ENCODE data around the gene GNA15. TPM values are rescaled to one million over a fixed set of nuclear protein-coding genes. Genes with fewer than 3 reads are reported as not detected.

GNA15 gene
- total RNA-seq, 1 donor from 2014 or later: 0.80 TPM

DNA sequence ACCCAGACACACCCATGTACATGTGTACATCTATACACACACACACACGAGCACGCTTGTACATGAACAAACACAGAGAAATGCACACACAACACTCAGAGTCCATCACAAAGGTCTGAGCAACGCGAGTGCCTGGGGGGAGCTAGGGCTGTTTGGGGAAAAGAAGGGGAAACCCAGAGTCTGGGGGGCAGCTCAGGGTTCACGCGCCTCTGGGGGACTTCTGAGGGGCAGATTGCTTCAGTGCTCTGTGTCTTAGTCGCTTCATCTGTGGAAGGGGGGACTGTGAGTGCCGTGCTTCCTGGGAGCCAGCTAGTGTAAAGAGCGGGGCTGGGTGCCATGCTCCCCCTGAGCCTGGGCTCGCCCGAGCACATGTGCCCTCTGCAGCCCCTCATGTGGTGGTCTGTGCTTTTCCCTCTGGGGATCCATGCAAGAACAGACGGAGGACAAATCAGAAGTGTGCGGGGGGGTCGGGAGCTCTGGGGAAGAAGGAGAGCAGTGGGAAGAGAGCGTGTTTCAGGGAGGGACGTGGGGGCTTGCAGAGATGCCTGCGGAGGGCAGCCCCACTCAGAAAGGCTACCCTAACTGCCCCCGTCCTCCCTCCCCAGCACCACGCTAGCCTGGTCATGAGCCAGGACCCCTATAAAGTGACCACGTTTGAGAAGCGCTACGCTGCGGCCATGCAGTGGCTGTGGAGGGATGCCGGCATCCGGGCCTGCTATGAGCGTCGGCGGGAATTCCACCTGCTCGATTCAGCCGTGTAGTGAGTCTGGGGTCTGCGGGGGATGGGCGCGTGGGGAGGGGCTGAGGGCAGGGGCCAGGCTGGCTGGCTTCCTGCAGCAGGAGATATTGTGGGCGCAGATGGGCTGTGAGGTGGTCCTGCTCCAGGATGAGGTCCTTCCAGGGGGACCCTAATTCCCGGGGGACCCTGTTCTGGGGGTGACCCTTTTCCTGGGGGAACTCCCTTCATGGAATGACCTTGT is 14.0 kb downstream of the GNA15 start:
- CTCF ChIA-PET: no interaction called here
- POLR2A ChIA-PET: interaction anchor here (0.6 kb wide), 1 partner anchor 60 kb away, joined by 5 read pairs; no protein-coding TSS in a partner anchor
- no peaks in the 10 kb centered on the region for H3K9me3 Mint-ChIP-seq
- intact Hi-C loops (cut with micrococcal nuclease): no loop called here
- no peaks in the 10 kb centered on the region for H3K36me3 Mint-ChIP-seq (ENCODE audit: low read depth)
- DNase-seq (no peak), ATAC-seq (ENCODE audit: low read depth) (peak; percentile 69)
- TF ChIP-seq, protein P1, sequence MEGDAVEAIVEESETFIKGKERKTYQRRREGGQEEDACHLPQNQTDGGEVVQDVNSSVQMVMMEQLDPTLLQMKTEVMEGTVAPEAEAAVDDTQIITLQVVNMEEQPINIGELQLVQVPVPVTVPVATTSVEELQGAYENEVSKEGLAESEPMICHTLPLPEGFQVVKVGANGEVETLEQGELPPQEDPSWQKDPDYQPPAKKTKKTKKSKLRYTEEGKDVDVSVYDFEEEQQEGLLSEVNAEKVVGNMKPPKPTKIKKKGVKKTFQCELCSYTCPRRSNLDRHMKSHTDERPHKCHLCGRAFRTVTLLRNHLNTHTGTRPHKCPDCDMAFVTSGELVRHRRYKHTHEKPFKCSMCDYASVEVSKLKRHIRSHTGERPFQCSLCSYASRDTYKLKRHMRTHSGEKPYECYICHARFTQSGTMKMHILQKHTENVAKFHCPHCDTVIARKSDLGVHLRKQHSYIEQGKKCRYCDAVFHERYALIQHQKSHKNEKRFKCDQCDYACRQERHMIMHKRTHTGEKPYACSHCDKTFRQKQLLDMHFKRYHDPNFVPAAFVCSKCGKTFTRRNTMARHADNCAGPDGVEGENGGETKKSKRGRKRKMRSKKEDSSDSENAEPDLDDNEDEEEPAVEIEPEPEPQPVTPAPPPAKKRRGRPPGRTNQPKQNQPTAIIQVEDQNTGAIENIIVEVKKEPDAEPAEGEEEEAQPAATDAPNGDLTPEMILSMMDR (IDR thresholded peaks at IDR 0.05): no peak
- H3K4me3 Mint-ChIP-seq: no peak overlapping the region
- H3K27ac Mint-ChIP-seq: peak overlapping the region; percentile 24
- peaks cover 15% of the 10 kb centered on the region for H3K4me1 Mint-ChIP-seq
- H3K27me3 Mint-ChIP-seq: peaks cover 4% of the 10 kb centered on the region

DNA sequence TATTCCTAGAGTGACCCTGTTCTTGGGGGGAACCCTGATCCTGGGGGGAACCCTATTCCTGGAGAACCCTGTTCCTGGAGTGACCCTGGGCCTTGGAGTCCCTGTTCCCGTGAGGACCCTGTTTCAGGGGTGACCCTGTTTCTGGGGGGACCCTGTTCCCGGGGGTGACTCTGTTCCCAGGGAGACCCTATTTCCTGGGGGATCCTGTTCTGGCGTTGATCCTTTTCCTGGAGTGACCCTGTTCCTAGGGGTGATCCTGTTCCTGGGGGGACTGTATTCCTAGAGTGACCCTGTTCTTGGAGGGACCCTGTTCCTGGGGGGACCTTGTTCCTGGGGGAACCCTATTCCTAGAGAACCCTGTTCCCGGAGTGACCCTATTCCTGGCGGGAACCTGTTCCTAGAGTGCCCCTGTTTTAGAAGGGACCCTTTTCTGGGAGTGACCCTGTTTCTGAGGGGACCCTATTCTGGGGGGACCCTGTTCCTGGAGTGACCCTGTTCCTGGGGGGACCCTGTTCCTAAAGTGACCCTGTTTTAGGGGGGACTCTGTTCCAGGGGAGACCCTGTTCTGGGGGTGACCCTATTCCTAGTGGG is 15.0 kb downstream of the GNA15 start:
- peaks cover 4% of the 10 kb centered on the region for H3K27me3 Mint-ChIP-seq
- CTCF ChIA-PET: interaction anchor here (0.6 to 2.2 kb wide), 2 partner anchors 16 to 22 kb away, joined by 3 to 8 read pairs; no protein-coding TSS in a partner anchor
- TF ChIP-seq, protein P1 (IDR thresholded peaks at IDR 0.05): no peak
- H3K4me1 Mint-ChIP-seq: peaks cover 12% of the 10 kb centered on the region
- intact Hi-C loops (cut with micrococcal nuclease): no loop called here
- H3K4me3 Mint-ChIP-seq: no peak overlapping the region
- no peaks in the 10 kb centered on the region for H3K36me3 Mint-ChIP-seq (ENCODE audit: low read depth)
- DNase-seq (no peak), ATAC-seq (ENCODE audit: low read depth) (no peak)
- POLR2A ChIA-PET: interaction anchor here (1.1 kb wide), 1 partner anchor 52 kb away, joined by 3 read pairs; no protein-coding TSS in a partner anchor
- H3K27ac Mint-ChIP-seq: no peak overlapping the region
- no peaks in the 10 kb centered on the region for H3K9me3 Mint-ChIP-seq

DNA sequence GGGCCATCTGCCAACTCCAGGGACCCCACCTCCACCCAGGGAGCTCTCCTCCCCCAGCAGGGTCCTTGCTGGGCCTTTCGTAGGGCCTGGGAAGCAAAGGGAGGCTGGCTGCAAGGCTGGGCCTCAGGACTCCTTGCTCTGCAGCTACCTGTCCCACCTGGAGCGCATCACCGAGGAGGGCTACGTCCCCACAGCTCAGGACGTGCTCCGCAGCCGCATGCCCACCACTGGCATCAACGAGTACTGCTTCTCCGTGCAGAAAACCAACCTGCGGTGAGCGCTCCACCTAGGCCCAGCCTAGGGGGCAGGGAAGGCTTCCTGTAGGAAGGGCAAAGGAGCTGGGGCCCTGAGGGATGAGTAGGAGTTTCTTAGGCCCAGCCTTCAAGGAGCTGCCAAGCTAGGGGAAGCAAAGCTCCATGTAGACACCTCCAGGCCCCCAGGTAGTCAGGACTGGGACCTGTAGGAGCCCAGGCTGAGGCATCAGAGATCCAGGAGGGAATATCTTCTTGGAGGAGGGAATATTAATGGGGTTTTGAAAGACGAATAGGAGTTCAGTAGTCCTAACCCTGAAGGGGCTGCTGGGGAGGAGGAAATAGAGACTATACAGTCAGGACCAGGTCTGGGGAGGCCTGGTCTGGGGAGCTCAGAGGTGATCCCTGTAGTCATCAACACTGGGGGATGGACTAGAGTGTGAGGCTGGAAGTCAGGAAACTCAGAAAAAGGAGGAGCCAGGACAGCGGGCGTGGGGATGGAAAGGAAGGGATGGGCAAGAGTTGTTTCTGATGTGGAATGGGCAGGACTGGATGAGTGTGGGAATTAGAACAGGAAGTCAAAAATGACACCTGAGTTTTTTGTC is 16.0 kb downstream of the GNA15 start:
- H3K4me3 Mint-ChIP-seq: no peak overlapping the region
- no peaks in the 10 kb centered on the region for H3K9me3 Mint-ChIP-seq
- POLR2A ChIA-PET: interaction anchor here (0.6 to 1.2 kb wide), 3 partner anchors 9 to 161 kb away, joined by 3 to 4 read pairs (median 3); no protein-coding TSS in a partner anchor
- H3K27ac Mint-ChIP-seq: no peak overlapping the region
- TF ChIP-seq, protein P1 (IDR thresholded peaks at IDR 0.05): no peak
- H3K27me3 Mint-ChIP-seq: peaks cover 3% of the 10 kb centered on the region
- no peaks in the 10 kb centered on the region for H3K36me3 Mint-ChIP-seq (ENCODE audit: low read depth)
- ATAC-seq (ENCODE audit: low read depth) (no peak), DNase-seq (no peak)
- CTCF ChIA-PET: interaction anchor here (0.6 to 2.2 kb wide), 3 partner anchors 15 to 48 kb away, joined by 3 to 8 read pairs (median 3); no protein-coding TSS in a partner anchor
- intact Hi-C loops (cut with micrococcal nuclease): no loop called here
- peaks cover 6% of the 10 kb centered on the region for H3K4me1 Mint-ChIP-seq

DNA sequence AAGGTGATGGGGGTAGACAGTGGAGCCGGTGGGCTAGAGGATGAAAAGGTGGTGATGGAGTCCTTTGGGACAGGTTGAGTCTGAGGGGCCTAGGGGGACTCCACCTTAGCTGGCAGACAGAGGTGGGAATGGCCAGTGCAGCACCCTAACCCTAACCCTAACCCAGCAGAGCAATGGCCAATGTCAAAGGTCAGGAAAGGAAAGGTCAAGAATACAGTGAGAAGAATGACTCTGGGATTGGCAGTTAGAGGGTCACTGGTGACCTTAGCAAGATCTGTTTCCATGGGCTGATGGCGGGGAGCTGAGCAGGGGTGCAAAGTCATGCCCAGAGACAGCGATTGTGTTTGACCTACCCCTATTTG is 16.6 kb downstream of the GNA15 start:
- ATAC-seq (ENCODE audit: low read depth) (no peak), DNase-seq (no peak)
- H3K36me3 Mint-ChIP-seq (ENCODE audit: low read depth): no peaks in the 10 kb centered on the region
- H3K27me3 Mint-ChIP-seq: peaks cover 2% of the 10 kb centered on the region
- POLR2A ChIA-PET: interaction anchor here (1.2 kb wide), 1 partner anchor 9 kb away, joined by 4 read pairs; no protein-coding TSS in a partner anchor
- H3K27ac Mint-ChIP-seq: no peak overlapping the region
- H3K4me3 Mint-ChIP-seq: no peak overlapping the region
- CTCF ChIA-PET: interaction anchor here (1.2 to 2.2 kb wide), 2 partner anchors 24 to 49 kb away, joined by 3 to 8 read pairs; no protein-coding TSS in a partner anchor
- peaks cover 6% of the 10 kb centered on the region for H3K4me1 Mint-ChIP-seq
- TF ChIP-seq, protein P1 (IDR thresholded peaks at IDR 0.05): no peak
- no peaks in the 10 kb centered on the region for H3K9me3 Mint-ChIP-seq
- intact Hi-C loops (cut with micrococcal nuclease): no loop called here
